ENCODE data around the gene LOXL3. TPM values are rescaled to one million over a fixed set of nuclear protein-coding genes. Genes with fewer than 3 reads are reported as not detected.

The LOXL3 gene
- total RNA-seq, 2 experiments from 2014 or later, result 0.21 to 0.98 TPM

DNA sequence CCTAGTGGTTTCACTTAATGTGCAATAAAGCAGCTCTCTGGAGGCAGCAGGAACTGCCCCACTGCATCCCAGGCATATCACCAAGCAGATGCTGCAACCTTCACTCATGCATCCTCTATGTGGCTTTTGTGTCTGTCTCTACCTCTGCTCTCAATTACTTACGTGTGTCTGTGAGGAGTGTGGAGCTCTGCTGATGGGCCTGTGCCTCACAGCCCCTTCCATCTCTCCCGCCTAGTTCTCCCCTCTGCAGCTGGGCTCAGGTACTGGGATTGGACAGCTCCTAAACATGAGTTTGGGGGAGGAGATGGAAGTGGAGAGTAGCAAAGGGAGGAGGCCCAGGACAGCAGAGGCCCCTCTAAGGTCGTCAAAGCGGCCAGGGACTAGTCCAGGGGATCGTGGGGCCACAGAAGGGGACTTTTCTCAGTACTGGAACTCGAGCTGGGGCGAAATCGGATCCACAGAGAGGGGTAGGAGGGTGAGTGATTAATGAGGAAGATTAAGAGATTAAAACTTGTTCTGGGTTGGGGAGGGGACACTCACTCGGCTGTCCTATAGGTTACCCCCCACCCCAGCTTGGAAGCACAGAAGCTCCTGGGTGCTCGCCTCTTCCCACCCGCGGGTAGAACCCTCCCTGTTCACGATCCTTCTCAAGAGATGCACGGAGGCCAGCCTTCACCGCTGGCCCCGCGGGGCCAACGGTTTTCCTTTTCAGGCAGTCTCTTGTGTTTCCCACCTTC lies 52.2 kb downstream of the LOXL3 start:
- no TSS peak for BruUV-seq (replicated peaks)
- H2AFZ ChIP-seq (ENCODE audit: low read length), result no peak overlapping the region
- no peak for DNase-seq (ENCODE audit: low spot score)
- H3K9me2 ChIP-seq (ENCODE audit: insufficient read depth, low read length), result no peaks in the 10 kb centered on the region
- no peak overlapping the region for H3K27ac ChIP-seq (ENCODE audit: low read depth, low read length, poor library complexity, severe bottlenecking)
- H4K20me1 ChIP-seq (ENCODE audit: insufficient read depth, low read length), result no peaks in the 10 kb centered on the region
- CTCF ChIA-PET (ENCODE audit: unreplicated experiment), result interaction anchor here (0.5 kb wide), 1 partner anchor 49 kb away, joined by 3 read pairs; no protein-coding TSS in a partner anchor
- H3K79me2 ChIP-seq (ENCODE audit: insufficient read depth, low read depth, low read length), result peaks cover 1% of the 10 kb centered on the region; the same call in 1 of the 2 replicates
- H3K4me3 ChIP-seq (ENCODE audit: low read depth, low read length, poor library complexity, severe bottlenecking), result no peak overlapping the region
- intact Hi-C loops (cut with micrococcal nuclease; ENCODE audit: unreplicated experiment), result no loop called here
- no peaks in the 10 kb centered on the region for H3K9me3 ChIP-seq (ENCODE audit: low read length)
- TF ChIP-seq, protein P1, sequence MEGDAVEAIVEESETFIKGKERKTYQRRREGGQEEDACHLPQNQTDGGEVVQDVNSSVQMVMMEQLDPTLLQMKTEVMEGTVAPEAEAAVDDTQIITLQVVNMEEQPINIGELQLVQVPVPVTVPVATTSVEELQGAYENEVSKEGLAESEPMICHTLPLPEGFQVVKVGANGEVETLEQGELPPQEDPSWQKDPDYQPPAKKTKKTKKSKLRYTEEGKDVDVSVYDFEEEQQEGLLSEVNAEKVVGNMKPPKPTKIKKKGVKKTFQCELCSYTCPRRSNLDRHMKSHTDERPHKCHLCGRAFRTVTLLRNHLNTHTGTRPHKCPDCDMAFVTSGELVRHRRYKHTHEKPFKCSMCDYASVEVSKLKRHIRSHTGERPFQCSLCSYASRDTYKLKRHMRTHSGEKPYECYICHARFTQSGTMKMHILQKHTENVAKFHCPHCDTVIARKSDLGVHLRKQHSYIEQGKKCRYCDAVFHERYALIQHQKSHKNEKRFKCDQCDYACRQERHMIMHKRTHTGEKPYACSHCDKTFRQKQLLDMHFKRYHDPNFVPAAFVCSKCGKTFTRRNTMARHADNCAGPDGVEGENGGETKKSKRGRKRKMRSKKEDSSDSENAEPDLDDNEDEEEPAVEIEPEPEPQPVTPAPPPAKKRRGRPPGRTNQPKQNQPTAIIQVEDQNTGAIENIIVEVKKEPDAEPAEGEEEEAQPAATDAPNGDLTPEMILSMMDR (conservative IDR thresholded peaks at IDR 0.05; ENCODE audit: low read length), result no peak
- TF ChIP-seq EZH2phosphoT487 (IDR thresholded peaks at IDR 0.05; ENCODE audit: borderline replicate concordance, low read depth, low read length), result no peak
- peaks cover 15% of the 10 kb centered on the region for H3K36me3 ChIP-seq (ENCODE audit: insufficient read depth, low read length)
- H3K4me1 ChIP-seq (ENCODE audit: insufficient read depth, low read length, poor library complexity, severe bottlenecking), result peaks cover 19% of the 10 kb centered on the region
- H3K4me2 ChIP-seq (ENCODE audit: low read length), result no peak overlapping the region
- POLR2A ChIA-PET, result interaction anchor here (0.6 to 0.7 kb wide), 2 partner anchors 17 to 29 kb away, joined by 3 read pairs; partner anchors contain the start of gene HTRA2

DNA sequence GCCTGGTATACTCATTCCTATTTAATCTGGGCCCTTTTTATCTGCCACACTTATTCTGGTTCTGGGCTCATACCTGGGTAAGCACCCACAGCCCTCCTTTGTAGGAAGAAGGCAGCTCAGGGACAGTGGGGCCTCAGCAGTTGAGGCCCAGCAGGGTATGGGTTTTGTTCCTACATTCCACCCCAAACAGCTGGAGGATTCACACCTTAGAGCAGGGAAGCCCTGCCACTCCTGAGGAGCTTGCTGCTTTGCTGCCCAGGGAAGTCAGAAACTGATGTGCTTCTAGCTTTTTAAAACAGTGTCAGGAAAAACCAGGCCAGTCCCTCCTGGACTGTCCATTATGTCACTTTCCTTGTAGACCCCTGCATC lies 53.2 kb downstream of the LOXL3 start:
- intact Hi-C loops (cut with micrococcal nuclease; ENCODE audit: unreplicated experiment), result no loop called here
- H3K4me1 ChIP-seq (ENCODE audit: insufficient read depth, low read length, poor library complexity, severe bottlenecking), result peaks cover 11% of the 10 kb centered on the region
- CTCF ChIA-PET (ENCODE audit: unreplicated experiment), result no interaction called here

More for the DNA sequence above, 53.2 kb downstream of the LOXL3 start:
- POLR2A ChIA-PET, result interaction anchor here (1.1 kb wide), 1 partner anchor 74 kb away, joined by 3 read pairs; no protein-coding TSS in a partner anchor
- Histone ChIP-seq H3K4me2 (ENCODE audit: low read length) (no peak overlapping the region), H3K36me3 (ENCODE audit: insufficient read depth, low read length) (peaks cover 9% of the 10 kb centered on the region), H2AFZ (ENCODE audit: low read length) (no peak overlapping the region), H3K4me3 (ENCODE audit: low read depth, low read length, poor library complexity, severe bottlenecking) (no peak overlapping the region), H3K27ac (ENCODE audit: low read depth, low read length, poor library complexity, severe bottlenecking) (no peak overlapping the region), H3K9me3 (ENCODE audit: low read length) (no peaks in the 10 kb centered on the region), H3K9me2 (ENCODE audit: insufficient read depth, low read length) (no peaks in the 10 kb centered on the region), H3K79me2 (ENCODE audit: insufficient read depth, low read depth, low read length) (no peaks in the 10 kb centered on the region), H4K20me1 (ENCODE audit: insufficient read depth, low read length) (no peaks in the 10 kb centered on the region)
- BruUV-seq (replicated peaks), result no TSS peak
- no peak for DNase-seq (ENCODE audit: low spot score)
- TF ChIP-seq, protein P1 (conservative IDR thresholded peaks at IDR 0.05; ENCODE audit: low read length), result no peak
- no peak for TF ChIP-seq EZH2phosphoT487 (IDR thresholded peaks at IDR 0.05; ENCODE audit: borderline replicate concordance, low read depth, low read length)
